ENCODE results near the gene SANBR. TPM values are rescaled to one million over a fixed set of nuclear protein-coding genes. Genes with fewer than 3 reads are reported as not detected.
A peak's percentile ranks its signal among the peaks of the same experiment; 100 is the strongest.

The SANBR gene
- polyA plus RNA-seq (54.0 and 77.1 TPM in 2 replicates), polyA minus RNA-seq (79.9 TPM in 2 replicates)

DNA sequence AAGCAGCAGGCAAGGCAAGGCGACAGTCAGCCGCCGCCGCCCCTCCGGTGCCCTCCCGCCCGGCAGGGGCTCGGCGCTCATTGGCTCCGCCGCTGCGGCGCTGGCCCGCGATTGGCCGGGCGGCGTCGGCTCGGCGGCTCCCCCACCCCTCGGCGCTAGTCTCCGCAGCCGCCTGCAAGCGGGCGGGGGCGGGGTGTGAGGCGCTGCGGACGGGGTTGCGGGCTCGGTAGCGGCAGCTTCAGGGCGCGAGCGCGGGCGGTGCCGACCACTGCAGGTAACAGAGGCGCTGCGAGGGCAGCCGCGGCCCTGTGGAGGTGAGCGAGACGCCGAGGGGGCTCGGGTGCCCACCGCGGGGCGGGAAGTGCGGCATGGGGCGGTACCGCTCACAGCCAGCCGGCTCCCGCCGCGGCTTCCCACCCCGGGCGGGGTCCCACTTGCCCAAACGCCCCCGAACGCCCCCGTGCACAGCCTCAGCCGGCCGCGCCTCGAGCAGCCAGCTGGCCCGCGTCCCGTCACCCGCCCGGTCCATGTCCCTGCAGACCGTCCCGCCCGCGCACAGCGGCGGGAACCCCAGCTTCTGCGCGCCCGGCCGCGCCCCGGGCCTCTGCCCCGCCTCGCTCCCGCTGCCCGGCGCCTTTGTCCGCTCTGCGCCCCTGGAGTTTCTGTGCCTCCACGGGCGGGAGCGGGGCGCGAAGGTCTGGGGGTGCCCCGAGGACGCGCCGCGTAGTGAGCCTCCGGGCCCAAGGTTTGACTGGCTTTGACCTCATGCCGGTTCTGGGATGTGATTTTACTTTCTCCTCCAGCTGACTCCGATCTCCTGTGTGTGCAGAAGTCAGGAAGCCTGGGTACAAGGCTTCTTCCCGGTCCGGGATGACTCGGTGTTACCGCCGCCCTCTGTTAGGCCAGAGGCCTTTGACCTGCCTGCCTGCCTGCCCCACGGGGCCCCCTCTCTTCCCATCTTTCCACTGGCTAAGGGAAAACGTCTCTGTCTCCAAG, at the start of gene SANBR:
TSS of gene SANBR (plus strand) at position 158 of the 996 bp plus-strand sequence. CDS start 4,480 bp downstream, outside the sequence.
- Histone ChIP-seq H3K4me2 (ENCODE audit: low read length) (peak within 1 kb of the TSS; percentile 77), H3K9me2 (ENCODE audit: insufficient read depth, low read length) (no peaks in the 10 kb centered on the region), H3F3A (ENCODE audit: insufficient read depth, low read length, poor library complexity, severe bottlenecking) (no peaks in the 10 kb centered on the region), H3K27me3 (ENCODE audit: insufficient read depth, low read depth, low read length) (no peaks in the 10 kb centered on the region), H3K27ac (ENCODE audit: low read length) (peak within 1 kb of the TSS; percentile 69), H3K9me3 (ENCODE audit: low read length) (no peaks in the 10 kb centered on the region), H4K20me1 (ENCODE audit: insufficient read depth) (no peaks in the 10 kb centered on the region), H3K36me3 (ENCODE audit: insufficient read depth, low read length) (no peaks in the 10 kb centered on the region), H3K9ac (ENCODE audit: low read length) (peak within 1 kb of the TSS; percentile 78), H2AFZ (ENCODE audit: low read depth, low read length) (peak within 1 kb of the TSS; percentile 48), H3K79me2 (replicated peaks; ENCODE audit: insufficient read depth, low read length) (peaks cover 33% of the 10 kb centered on the region), H3K4me3 (ENCODE audit: low read length) (peak within 1 kb of the TSS; percentile 90)
- no peak for TF ChIP-seq SMC3 (conservative IDR thresholded peaks at IDR 0.05; ENCODE audit: poor library complexity)
- TF ChIP-seq EP300 (conservative IDR thresholded peaks at IDR 0.05; ENCODE audit: poor library complexity, severe bottlenecking) = peak; percentile 50
- TF ChIP-seq TAF1 (IDR thresholded peaks at IDR 0.05; ENCODE audit: low read depth) = no peak
- peak; percentile 85 for TF ChIP-seq POLR2AphosphoS5 (IDR thresholded peaks at IDR 0.05)
- TF ChIP-seq, protein P1, sequence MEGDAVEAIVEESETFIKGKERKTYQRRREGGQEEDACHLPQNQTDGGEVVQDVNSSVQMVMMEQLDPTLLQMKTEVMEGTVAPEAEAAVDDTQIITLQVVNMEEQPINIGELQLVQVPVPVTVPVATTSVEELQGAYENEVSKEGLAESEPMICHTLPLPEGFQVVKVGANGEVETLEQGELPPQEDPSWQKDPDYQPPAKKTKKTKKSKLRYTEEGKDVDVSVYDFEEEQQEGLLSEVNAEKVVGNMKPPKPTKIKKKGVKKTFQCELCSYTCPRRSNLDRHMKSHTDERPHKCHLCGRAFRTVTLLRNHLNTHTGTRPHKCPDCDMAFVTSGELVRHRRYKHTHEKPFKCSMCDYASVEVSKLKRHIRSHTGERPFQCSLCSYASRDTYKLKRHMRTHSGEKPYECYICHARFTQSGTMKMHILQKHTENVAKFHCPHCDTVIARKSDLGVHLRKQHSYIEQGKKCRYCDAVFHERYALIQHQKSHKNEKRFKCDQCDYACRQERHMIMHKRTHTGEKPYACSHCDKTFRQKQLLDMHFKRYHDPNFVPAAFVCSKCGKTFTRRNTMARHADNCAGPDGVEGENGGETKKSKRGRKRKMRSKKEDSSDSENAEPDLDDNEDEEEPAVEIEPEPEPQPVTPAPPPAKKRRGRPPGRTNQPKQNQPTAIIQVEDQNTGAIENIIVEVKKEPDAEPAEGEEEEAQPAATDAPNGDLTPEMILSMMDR (IDR thresholded peaks at IDR 0.05; ENCODE audit: poor library complexity, severe bottlenecking) = peak; percentile 38
- peak; percentile 83 for TF ChIP-seq MXI1 (conservative IDR thresholded peaks at IDR 0.05; ENCODE audit: poor library complexity, severe bottlenecking)
- TF ChIP-seq EZH2 (IDR thresholded peaks at IDR 0.05; ENCODE audit: borderline replicate concordance, insufficient read depth, low read length, poor library complexity, severe bottlenecking) = no peak
- peak; percentile 22 for TF ChIP-seq RAD21 (conservative IDR thresholded peaks at IDR 0.05)
- TF ChIP-seq, protein P2, sequence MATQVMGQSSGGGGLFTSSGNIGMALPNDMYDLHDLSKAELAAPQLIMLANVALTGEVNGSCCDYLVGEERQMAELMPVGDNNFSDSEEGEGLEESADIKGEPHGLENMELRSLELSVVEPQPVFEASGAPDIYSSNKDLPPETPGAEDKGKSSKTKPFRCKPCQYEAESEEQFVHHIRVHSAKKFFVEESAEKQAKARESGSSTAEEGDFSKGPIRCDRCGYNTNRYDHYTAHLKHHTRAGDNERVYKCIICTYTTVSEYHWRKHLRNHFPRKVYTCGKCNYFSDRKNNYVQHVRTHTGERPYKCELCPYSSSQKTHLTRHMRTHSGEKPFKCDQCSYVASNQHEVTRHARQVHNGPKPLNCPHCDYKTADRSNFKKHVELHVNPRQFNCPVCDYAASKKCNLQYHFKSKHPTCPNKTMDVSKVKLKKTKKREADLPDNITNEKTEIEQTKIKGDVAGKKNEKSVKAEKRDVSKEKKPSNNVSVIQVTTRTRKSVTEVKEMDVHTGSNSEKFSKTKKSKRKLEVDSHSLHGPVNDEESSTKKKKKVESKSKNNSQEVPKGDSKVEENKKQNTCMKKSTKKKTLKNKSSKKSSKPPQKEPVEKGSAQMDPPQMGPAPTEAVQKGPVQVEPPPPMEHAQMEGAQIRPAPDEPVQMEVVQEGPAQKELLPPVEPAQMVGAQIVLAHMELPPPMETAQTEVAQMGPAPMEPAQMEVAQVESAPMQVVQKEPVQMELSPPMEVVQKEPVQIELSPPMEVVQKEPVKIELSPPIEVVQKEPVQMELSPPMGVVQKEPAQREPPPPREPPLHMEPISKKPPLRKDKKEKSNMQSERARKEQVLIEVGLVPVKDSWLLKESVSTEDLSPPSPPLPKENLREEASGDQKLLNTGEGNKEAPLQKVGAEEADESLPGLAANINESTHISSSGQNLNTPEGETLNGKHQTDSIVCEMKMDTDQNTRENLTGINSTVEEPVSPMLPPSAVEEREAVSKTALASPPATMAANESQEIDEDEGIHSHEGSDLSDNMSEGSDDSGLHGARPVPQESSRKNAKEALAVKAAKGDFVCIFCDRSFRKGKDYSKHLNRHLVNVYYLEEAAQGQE (IDR thresholded peaks at IDR 0.05; ENCODE audit: borderline replicate concordance) = peak; percentile 18

DNA sequence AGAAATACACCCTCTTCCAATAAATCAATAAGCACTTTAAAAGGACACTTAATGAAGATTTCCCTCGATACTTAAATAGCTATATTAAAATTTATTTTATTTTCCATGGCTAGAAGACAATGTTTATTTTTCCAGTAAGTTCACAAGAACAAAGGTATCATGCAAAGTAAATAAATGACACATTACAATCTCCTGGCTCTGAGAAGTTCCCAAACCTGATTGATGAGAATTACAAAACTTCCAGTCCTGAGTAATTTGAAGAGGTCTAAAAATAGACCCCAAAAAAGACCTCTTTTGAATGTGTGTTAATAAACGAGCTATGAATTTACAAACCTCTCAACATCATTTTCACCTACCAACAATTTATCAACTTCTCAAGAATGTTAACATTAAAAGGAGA, 49.7 kb upstream of the SANBR start:
- no peaks in the 10 kb centered on the region for H3K9me2 ChIP-seq (ENCODE audit: insufficient read depth, low read length)
- TF ChIP-seq EZH2 (IDR thresholded peaks at IDR 0.05; ENCODE audit: borderline replicate concordance, insufficient read depth, low read length, poor library complexity, severe bottlenecking) = no peak
- TF ChIP-seq SMC3 (conservative IDR thresholded peaks at IDR 0.05; ENCODE audit: poor library complexity) = no peak
- TF ChIP-seq RAD21 (conservative IDR thresholded peaks at IDR 0.05) = no peak
- no peak for TF ChIP-seq MXI1 (conservative IDR thresholded peaks at IDR 0.05; ENCODE audit: poor library complexity, severe bottlenecking)
- TF ChIP-seq, protein P1 (IDR thresholded peaks at IDR 0.05; ENCODE audit: poor library complexity, severe bottlenecking) = no peak
- TF ChIP-seq, protein P2 (IDR thresholded peaks at IDR 0.05; ENCODE audit: borderline replicate concordance) = no peak
- no peak for TF ChIP-seq TAF1 (IDR thresholded peaks at IDR 0.05; ENCODE audit: low read depth)
- no peak for TF ChIP-seq EP300 (conservative IDR thresholded peaks at IDR 0.05; ENCODE audit: poor library complexity, severe bottlenecking)
- no peak for TF ChIP-seq POLR2AphosphoS5 (IDR thresholded peaks at IDR 0.05)
- H3F3A ChIP-seq (ENCODE audit: insufficient read depth, low read length, poor library complexity, severe bottlenecking) = no peaks in the 10 kb centered on the region
- no peaks in the 10 kb centered on the region for H3K9me3 ChIP-seq (ENCODE audit: low read length)
- H3K27ac ChIP-seq (ENCODE audit: low read length) = no peak overlapping the region
- no peak overlapping the region for H2AFZ ChIP-seq (ENCODE audit: low read depth, low read length)
- no peaks in the 10 kb centered on the region for H4K20me1 ChIP-seq (ENCODE audit: insufficient read depth)
- no peaks in the 10 kb centered on the region for H3K27me3 ChIP-seq (ENCODE audit: insufficient read depth, low read depth, low read length)
- H3K36me3 ChIP-seq (ENCODE audit: insufficient read depth, low read length) = no peaks in the 10 kb centered on the region
- H3K79me2 ChIP-seq (replicated peaks; ENCODE audit: insufficient read depth, low read length) = peaks cover 34% of the 10 kb centered on the region
- no peak overlapping the region for H3K9ac ChIP-seq (ENCODE audit: low read length)
- peak overlapping the region; percentile 97 for H3K4me2 ChIP-seq (ENCODE audit: low read length)
- H3K4me3 ChIP-seq (ENCODE audit: low read length) = peak overlapping the region; percentile 85
